Stimulated activated CD8-positive, alpha-beta memory T cell treated with anti-CD3 and anti-CD28 coated beads, Interleukin-4, amount 100 ng/mL, for 24 hours (primary cell): ENCODE measurements around the gene TDG.
"Not testable (repeated sequence)": the region's sequence is repeated elsewhere in the genome, so short reads cannot be mapped to it uniquely, and the experiment has no call there.

Experiments
- DNase-seq: peaks from one replicate; pipeline ENCODE4 v3.0.0-alpha.2; 2020; ENCODE audit warnings: low read depth

The TDG gene

GRCh38 chr12:104022786-104023185, 57.1 kb downstream of the TDG start:
- DNase-seq, result no peak

GRCh38 chr12:104023710-104024109, 58.0 kb downstream of the TDG start:
- no peak for DNase-seq

- DNase-seq, result no peak
Observed at GRCh38 chr12:104024348-104024747, 58.7 kb downstream of the TDG start.

GRCh38 chr12:104025771-104026170, 60.1 kb downstream of the TDG start:
- DNase-seq, result no peak

- no peak for DNase-seq
Observed at GRCh38 chr12:104026841-104027599, 61.3 kb downstream of the TDG start.

GRCh38 chr12:104030596-104030995, 64.9 kb downstream of the TDG start:
- not testable (repeated sequence) for DNase-seq

- not testable (repeated sequence) for DNase-seq
Observed at GRCh38 chr12:104036143-104036542, 70.5 kb downstream of the TDG start.
